ENCODE data around the gene TFCP2. TPM values are rescaled to one million over a fixed set of nuclear protein-coding genes. Genes with fewer than 3 reads are reported as not detected.

TFCP2 gene
- total RNA-seq, 6 experiments from 2014 or later = 6.3 to 9.4 (median 7.3) TPM

DNA sequence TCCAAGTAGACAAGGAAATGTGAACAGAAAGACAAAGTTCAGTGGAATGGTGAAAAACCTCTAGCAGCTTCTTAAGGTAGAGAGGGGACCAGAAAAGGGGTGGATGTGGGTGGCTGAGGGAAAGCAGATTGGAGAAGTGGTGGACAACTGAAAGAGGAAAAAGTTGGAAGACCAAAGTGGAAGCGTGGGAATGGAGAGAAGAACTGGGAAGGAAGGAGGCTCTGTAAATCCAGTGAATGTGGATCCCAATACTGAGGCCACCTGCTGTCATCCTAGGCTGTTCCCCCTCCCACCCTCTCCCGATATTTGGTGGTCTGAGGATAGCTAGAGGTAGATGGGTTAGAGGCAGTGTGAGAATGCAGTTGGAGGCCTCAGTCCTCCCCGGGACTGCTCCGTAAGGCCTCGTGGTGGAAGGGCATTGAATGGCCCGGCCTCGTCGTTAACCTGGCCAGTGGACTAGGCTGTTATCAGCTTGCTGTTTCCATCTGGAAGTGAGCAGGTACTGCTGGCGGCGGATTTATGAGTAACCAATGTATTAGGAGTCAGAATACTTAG, 45.7 kb upstream of the TFCP2 start:
- ATAC-seq (peak; percentile 59 to 71 (median 63)), DNase-seq (peak in 2 of 3 donors; percentile 50 to 69)
- WGBS (ENCODE audit: insufficient coverage, low coverage, low lambda C conversion rate, missing lambda C conversion rate) = 29% methylated on average over 6 of the region's 10 CpGs
- Histone ChIP-seq H3K27ac (peak overlapping the region; percentile 77 to 92 (median 87)), H3K4me1 (peaks cover 0 to 14% (median 3%) of the 10 kb centered on the region in 4 donors), H3K27me3 (no peaks in the 10 kb centered on the region), H3K36me3 (no peaks in the 10 kb centered on the region), H3K4me3 (peak overlapping the region; percentile 75 to 83 (median 75)), H3K9me3 (no peaks in the 10 kb centered on the region)
- intact Hi-C loops (cut with DNase I) = no loop called here
- TF ChIP-seq POLR2A (IDR thresholded peaks at IDR 0.05) = peak; percentile 13
- TF ChIP-seq, protein P1, sequence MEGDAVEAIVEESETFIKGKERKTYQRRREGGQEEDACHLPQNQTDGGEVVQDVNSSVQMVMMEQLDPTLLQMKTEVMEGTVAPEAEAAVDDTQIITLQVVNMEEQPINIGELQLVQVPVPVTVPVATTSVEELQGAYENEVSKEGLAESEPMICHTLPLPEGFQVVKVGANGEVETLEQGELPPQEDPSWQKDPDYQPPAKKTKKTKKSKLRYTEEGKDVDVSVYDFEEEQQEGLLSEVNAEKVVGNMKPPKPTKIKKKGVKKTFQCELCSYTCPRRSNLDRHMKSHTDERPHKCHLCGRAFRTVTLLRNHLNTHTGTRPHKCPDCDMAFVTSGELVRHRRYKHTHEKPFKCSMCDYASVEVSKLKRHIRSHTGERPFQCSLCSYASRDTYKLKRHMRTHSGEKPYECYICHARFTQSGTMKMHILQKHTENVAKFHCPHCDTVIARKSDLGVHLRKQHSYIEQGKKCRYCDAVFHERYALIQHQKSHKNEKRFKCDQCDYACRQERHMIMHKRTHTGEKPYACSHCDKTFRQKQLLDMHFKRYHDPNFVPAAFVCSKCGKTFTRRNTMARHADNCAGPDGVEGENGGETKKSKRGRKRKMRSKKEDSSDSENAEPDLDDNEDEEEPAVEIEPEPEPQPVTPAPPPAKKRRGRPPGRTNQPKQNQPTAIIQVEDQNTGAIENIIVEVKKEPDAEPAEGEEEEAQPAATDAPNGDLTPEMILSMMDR (IDR thresholded peaks at IDR 0.05) = no peak

DNA sequence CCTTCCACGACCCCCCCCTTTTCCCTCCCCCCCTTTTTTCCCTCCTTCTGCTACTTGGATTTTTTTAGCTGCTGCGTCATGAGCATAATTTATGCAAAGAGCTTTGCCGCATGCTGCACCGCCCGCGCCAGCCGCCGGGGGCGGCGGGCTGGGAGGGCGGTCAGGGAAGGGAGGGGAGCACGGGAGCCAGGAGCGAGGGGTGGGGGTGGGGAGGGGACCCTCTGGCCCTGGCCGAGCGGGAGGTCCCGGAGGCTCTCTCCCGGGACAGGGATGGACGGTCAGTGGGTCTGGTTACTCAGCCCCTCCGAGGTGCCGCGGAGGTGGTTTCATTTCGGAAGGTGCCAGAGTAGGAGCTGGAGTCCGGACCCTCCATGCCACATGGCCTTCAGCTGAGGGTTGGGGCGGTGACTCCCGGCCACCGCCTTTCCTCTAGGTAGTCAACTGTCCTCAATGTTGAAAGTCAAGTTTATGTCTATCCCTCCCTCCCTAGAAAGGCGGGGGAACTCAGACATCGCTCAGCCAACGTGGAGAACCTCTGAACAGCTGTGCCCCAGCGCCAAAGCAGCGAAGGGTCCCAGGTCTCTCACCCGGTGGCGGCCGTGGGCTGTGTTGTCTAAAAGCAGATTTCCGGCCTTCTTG, 45.2 kb upstream of the TFCP2 start, which contains the start of gene POU6F1:
POU6F1 (minus strand) TSS at position 95 of the 639 bp plus-strand sequence. CDS start 11,226 bp downstream, outside the sequence.
- H3K36me3 ChIP-seq = no peaks in the 10 kb centered on the region
- intact Hi-C loops (cut with DNase I) = no loop called here
- H3K4me3 ChIP-seq = peak within 1 kb of the TSS; percentile 75 to 83 (median 75)
- H3K9me3 ChIP-seq = no peaks in the 10 kb centered on the region
- H3K4me1 ChIP-seq = peaks cover 0 to 14% (median 3%) of the 10 kb centered on the region in 4 donors
- H3K27me3 ChIP-seq = no peaks in the 10 kb centered on the region
- TF ChIP-seq, protein P1 (IDR thresholded peaks at IDR 0.05) = peak; percentile 42 to 48 (median 46)
- TF ChIP-seq POLR2A (IDR thresholded peaks at IDR 0.05) = peak; percentile 23
- H3K27ac ChIP-seq = peak within 1 kb of the TSS; percentile 77 to 92 (median 87)
- ATAC-seq = peak; percentile 84 to 86 (median 84)
- DNase-seq = peak; percentile 70 to 73 (median 71)
- 2% methylated on average over 22 of the region's 35 CpGs for WGBS (ENCODE audit: insufficient coverage, low coverage, low lambda C conversion rate, missing lambda C conversion rate)

DNA sequence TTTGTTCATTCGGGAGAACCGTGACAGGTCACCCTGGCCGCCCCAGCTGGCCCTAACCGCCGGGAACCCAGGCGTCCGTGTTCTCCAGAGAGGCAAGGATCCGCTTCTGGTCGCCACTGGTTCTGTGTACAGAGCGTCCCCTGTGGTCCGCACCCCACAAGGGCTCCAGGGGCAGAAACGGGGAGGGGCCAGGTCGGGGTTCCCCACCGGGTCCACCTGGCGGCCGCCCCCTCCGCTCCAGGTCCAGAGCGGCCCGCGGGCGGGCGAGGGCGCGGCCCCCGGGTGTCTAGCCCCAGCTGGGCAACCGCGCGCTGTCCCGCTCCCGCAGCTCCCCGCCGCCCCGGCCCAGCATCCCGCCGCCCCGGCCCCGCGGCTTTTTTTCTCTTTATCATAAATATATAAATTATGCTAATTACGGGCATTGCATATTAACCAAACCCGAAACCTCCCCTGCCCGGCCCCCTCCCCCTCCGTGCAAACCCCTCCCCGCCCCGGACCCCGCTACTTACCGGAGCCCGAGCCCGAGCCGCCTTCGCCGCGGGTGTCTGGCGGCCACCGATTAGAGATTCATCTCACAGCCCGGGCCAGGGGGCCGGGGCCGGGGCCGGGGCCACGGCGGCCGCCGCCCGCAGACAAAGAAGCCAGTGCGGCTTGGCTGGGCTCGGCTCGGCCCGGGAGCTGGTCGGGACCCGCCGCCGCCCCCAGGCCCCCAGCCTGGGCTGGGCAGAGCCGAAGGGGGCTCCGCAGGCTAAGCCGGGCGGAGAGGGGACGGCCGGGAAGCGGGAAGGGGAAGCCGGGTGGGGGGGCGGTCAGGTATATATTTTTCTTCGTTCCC, 44.4 kb upstream of the TFCP2 start:
- DNase-seq = peak; percentile 63 to 72 (median 66)
- Histone ChIP-seq H3K36me3 (no peaks in the 10 kb centered on the region), H3K9me3 (no peaks in the 10 kb centered on the region), H3K4me1 (peaks cover 0 to 14% (median 3%) of the 10 kb centered on the region in 4 donors), H3K27me3 (no peaks in the 10 kb centered on the region), H3K4me3 (peak overlapping the region; percentile 75 to 83 (median 75)), H3K27ac (peak overlapping the region; percentile 77 to 92 (median 87))
- TF ChIP-seq POLR2A (IDR thresholded peaks at IDR 0.05) = no peak
- TF ChIP-seq, protein P1 (IDR thresholded peaks at IDR 0.05) = no peak
- WGBS (ENCODE audit: insufficient coverage, low coverage, low lambda C conversion rate, missing lambda C conversion rate) = 2% methylated on average over 26 of the region's 81 CpGs
- intact Hi-C loops (cut with DNase I) = no loop called here
- peak; percentile 40 to 58 (median 56) for ATAC-seq

DNA sequence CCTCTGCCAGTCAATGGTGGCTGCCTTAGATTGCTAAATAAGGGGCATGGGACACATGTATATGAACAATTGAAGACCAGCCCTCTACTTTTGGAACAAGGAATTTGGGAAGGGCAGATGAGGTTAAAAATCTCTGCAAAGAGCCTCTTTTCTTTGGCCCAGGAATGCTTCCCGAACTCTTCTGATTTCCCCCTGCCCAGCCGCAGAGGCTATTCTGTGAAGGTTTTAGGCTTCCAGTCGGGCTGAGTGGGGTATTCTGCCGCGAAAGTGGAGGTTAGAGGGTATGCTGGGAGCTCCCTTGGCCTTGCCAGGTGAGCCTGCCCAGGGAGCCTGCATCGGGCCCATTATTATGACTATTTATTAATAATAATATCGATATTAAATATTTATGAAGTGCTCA, 43.7 kb upstream of the TFCP2 start:
- H3K4me1 ChIP-seq = peaks cover 0 to 14% (median 3%) of the 10 kb centered on the region in 4 donors
- no peaks in the 10 kb centered on the region for H3K27me3 ChIP-seq
- intact Hi-C loops (cut with DNase I) = no loop called here
- H3K27ac ChIP-seq = peak overlapping the region in 2 of 3 donors; percentile 77 to 92
- whole genome bisulfite sequencing (ENCODE audit: insufficient coverage, low coverage, low lambda C conversion rate, missing lambda C conversion rate) = 49% methylated on average over 7 of the region's 7 CpGs
- TF ChIP-seq POLR2A (IDR thresholded peaks at IDR 0.05) = no peak
- TF ChIP-seq, protein P1 (IDR thresholded peaks at IDR 0.05) = no peak
- ATAC-seq = no peak
- H3K36me3 ChIP-seq = no peaks in the 10 kb centered on the region
- H3K4me3 ChIP-seq = peak overlapping the region; percentile 75 to 83 (median 75)
- no peak for DNase-seq
- no peaks in the 10 kb centered on the region for H3K9me3 ChIP-seq

All from right lobe of liver (tissue), 6 donors.